Measurements from ENCODE around the gene CRKL. TPM values are rescaled to one million over a fixed set of nuclear protein-coding genes. Genes with fewer than 3 reads are reported as not detected.
"Not testable (repeated sequence)": the region's sequence is repeated elsewhere in the genome, so short reads cannot be mapped to it uniquely, and the experiment has no call there.

Gene CRKL
- total RNA-seq, 1 experiment from 2014 or later = 87.7 TPM

DNA sequence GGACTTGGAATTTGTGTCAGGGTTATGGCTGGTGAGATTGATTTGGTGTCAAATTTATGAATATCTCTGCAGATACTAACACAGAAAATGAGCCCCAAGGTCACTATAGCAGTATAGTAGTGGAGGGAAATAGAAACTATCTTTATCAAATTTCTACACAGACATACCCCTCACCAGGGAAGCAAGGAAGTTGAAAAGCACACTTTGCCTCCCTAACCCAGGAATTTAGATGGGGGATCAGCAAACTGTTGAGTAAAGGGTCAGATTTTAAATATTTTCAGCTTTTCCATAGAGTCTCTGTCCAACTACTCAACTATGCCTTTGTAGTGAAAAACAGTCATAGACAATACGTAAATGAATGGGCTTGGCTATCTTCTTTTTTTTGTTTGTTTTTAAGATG is 12.8 kb downstream of the CRKL start:
- intact Hi-C loops (cut with micrococcal nuclease) = no loop called here
- no peaks in the 10 kb centered on the region for H3K9me3 ChIP-seq (ENCODE audit: control insufficient read depth in 1 of 2, insufficient read depth in 1 of 2, low read depth in 1 of 2, low read length in 2 of 2)
- H3K9ac ChIP-seq (ENCODE audit: low read length) = no peak overlapping the region
- CTCF ChIA-PET = no interaction called here
- H3K4me2 ChIP-seq (ENCODE audit: low read length) = no peak overlapping the region
- H3K79me2 ChIP-seq (ENCODE audit: insufficient read depth, low read length) = peaks cover 99% of the 10 kb centered on the region
- RAD21 ChIA-PET (ENCODE audit: low non-redundant PET in 1 of 2, low total read pairs in 2 of 2, uncharacterized antibody in 2 of 2, unreplicated experiment in 2 of 2) = no interaction called here
- ATAC-seq = no peak
- no peak overlapping the region for H3K4me3 ChIP-seq (replicated peaks in 1 of 2; ENCODE audit: low read depth in 1 of 2, low read length in 2 of 2)
- H3K4me1 ChIP-seq (ENCODE audit: control insufficient read depth in 1 of 2, insufficient read depth in 2 of 2, low read length in 2 of 2) = no peaks in the 10 kb centered on the region; a peak in 1 of 4 replicates
- H3K27me3 ChIP-seq (ENCODE audit: insufficient read depth, low read length) = no peaks in the 10 kb centered on the region
- H3K9me2 ChIP-seq (ENCODE audit: insufficient read depth) = no peaks in the 10 kb centered on the region
- H2AFZ ChIP-seq (ENCODE audit: low read depth, low read length, poor library complexity, severe bottlenecking) = no peak overlapping the region
- BruUV-seq (replicated peaks) = no TSS peak
- peaks cover 41% of the 10 kb centered on the region; the same call in 1 of the 2 replicates for H4K20me1 ChIP-seq (ENCODE audit: insufficient read depth)
- no peak overlapping the region for H3K27ac ChIP-seq (ENCODE audit: low read depth, low read length)
- POLR2A ChIA-PET = no interaction called here
- peaks cover 8% of the 10 kb centered on the region in 2 experiments; a peak in 3 of 4 replicates for H3K36me3 ChIP-seq (ENCODE audit: control insufficient read depth in 1 of 2, insufficient read depth in 2 of 2, low read length in 2 of 2)
- no peak for TF ChIP-seq EGR1 (IDR thresholded peaks at IDR 0.05; ENCODE audit: low read depth)
- no peak for TF ChIP-seq CTCF (IDR thresholded peaks at IDR 0.05 in 2 of 3, conservative IDR thresholded peaks at IDR 0.05 in 1 of 3; ENCODE audit: borderline replicate concordance in 1 of 3, insufficient read depth in 1 of 3, low read depth in 2 of 3, low read length in 2 of 3)
- TF ChIP-seq ZFX (IDR thresholded peaks at IDR 0.05) = no peak
- no peak for TF ChIP-seq CEBPB (IDR thresholded peaks at IDR 0.05; ENCODE audit: low read depth)
- no peak for TF ChIP-seq SIN3A (IDR thresholded peaks at IDR 0.05; ENCODE audit: low read depth)
- no peak for TF ChIP-seq RAD21 (IDR thresholded peaks at IDR 0.05; ENCODE audit: low read depth)
- TF ChIP-seq SRF (IDR thresholded peaks at IDR 0.05; ENCODE audit: low read depth) = no peak
- TF ChIP-seq, protein P1, sequence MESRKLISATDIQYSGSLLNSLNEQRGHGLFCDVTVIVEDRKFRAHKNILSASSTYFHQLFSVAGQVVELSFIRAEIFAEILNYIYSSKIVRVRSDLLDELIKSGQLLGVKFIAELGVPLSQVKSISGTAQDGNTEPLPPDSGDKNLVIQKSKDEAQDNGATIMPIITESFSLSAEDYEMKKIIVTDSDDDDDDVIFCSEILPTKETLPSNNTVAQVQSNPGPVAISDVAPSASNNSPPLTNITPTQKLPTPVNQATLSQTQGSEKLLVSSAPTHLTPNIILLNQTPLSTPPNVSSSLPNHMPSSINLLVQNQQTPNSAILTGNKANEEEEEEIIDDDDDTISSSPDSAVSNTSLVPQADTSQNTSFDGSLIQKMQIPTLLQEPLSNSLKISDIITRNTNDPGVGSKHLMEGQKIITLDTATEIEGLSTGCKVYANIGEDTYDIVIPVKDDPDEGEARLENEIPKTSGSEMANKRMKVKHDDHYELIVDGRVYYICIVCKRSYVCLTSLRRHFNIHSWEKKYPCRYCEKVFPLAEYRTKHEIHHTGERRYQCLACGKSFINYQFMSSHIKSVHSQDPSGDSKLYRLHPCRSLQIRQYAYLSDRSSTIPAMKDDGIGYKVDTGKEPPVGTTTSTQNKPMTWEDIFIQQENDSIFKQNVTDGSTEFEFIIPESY (IDR thresholded peaks at IDR 0.05; ENCODE audit: extremely low read depth, insufficient replicate concordance, low read length) = no peak
- no peak for TF ChIP-seq CBX3 (IDR thresholded peaks at IDR 0.05; ENCODE audit: low read depth)
- no peak for TF ChIP-seq ZNF274 (IDR thresholded peaks at IDR 0.05; ENCODE audit: low read depth, low read length)
- no peak for TF ChIP-seq POLR2A (IDR thresholded peaks at IDR 0.05; ENCODE audit: borderline replicate concordance, extremely low read depth, insufficient read depth, insufficient read length)
- TF ChIP-seq JUND (IDR thresholded peaks at IDR 0.05) = no peak
- no peak for DNase-seq (ENCODE audit: low read depth, low spot score)

- CTCF ChIA-PET; BruUV-seq (replicated peaks): not testable (repeated sequence)
- H4K20me1 ChIP-seq (ENCODE audit: insufficient read depth) = peaks cover 38% of the 10 kb centered on the region; the same call in 1 of the 2 replicates
Observed at GRCh38 chr22:20930435-20930834, 13.2 kb downstream of the CRKL start.

More at GRCh38 chr22:20930435-20930834, 13.2 kb downstream of the CRKL start:
- H3K4me2 ChIP-seq (ENCODE audit: low read length); H3K27ac ChIP-seq (ENCODE audit: low read depth, low read length); H2AFZ ChIP-seq (ENCODE audit: low read depth, low read length, poor library complexity, severe bottlenecking); ATAC-seq; DNase-seq (ENCODE audit: low read depth, low spot score); POLR2A ChIA-PET; H3K9ac ChIP-seq (ENCODE audit: low read length); H3K4me3 ChIP-seq (replicated peaks in 1 of 2; ENCODE audit: low read depth in 1 of 2, low read length in 2 of 2); intact Hi-C loops (cut with micrococcal nuclease); RAD21 ChIA-PET (ENCODE audit: low non-redundant PET in 1 of 2, low total read pairs in 2 of 2, uncharacterized antibody in 2 of 2, unreplicated experiment in 2 of 2); H3K27me3 ChIP-seq (ENCODE audit: insufficient read depth, low read length); H3K9me2 ChIP-seq (ENCODE audit: insufficient read depth); H3K4me1 ChIP-seq (ENCODE audit: control insufficient read depth in 1 of 2, insufficient read depth in 2 of 2, low read length in 2 of 2); H3K9me3 ChIP-seq (ENCODE audit: control insufficient read depth in 1 of 2, insufficient read depth in 1 of 2, low read depth in 1 of 2, low read length in 2 of 2): not testable (repeated sequence)
- Histone ChIP-seq H3K36me3 (ENCODE audit: control insufficient read depth in 1 of 2, insufficient read depth in 2 of 2, low read length in 2 of 2) (peaks cover 8 to 11% of the 10 kb centered on the region in 2 experiments; a peak in 3 of 4 replicates), H3K79me2 (ENCODE audit: insufficient read depth, low read length) (peaks cover 99% of the 10 kb centered on the region)

Data from HCT116 (cell line).